BLaER1 treated with 17β-estradiol and CSF1 and Interleukin-3, amounts not matched to agents 10 nM and 100 nM (cell line): ENCODE measurements around the gene DGKG.

Experiments
- H3K27ac ChIP-seq, 11 experiments: shearing (Covaris generic); formaldehyde crosslinking; 2 replicates each; pipeline ENCODE4 v1.8.1; 2022
- H3K27me3 ChIP-seq, 11 experiments: shearing (Covaris generic); formaldehyde crosslinking; 2 replicates each; pipeline ENCODE4 v1.8.1; 2022
- H3K36me3 ChIP-seq, 11 experiments: shearing (Covaris generic); formaldehyde crosslinking; 2 replicates each; pipeline ENCODE4 v1.8.1; 2022
- H3K4me1 ChIP-seq, 10 experiments: shearing (Covaris generic); formaldehyde crosslinking; 2 replicates each; pipeline ENCODE4 v1.8.1; 2022
- H3K4me2 ChIP-seq, 11 experiments: shearing (Covaris generic); formaldehyde crosslinking; 2 replicates each; pipeline ENCODE4 v1.8.1; 2022
- H3K4me3 ChIP-seq, 10 experiments: shearing (Covaris generic); formaldehyde crosslinking; 2 replicates each; pipeline ENCODE4 v1.8.1; 2022
- H3K9ac ChIP-seq, 11 experiments: shearing (Covaris generic); formaldehyde crosslinking; 2 replicates each; pipeline ENCODE4 v1.8.1; 2022
- H3K9me3 ChIP-seq, 11 experiments: shearing (Covaris generic); formaldehyde crosslinking; replicated peaks in 1 of 11; 2 replicates each; pipeline ENCODE4 v1.8.1; 2022
- H4K20me1 ChIP-seq, 11 experiments: shearing (Covaris generic); formaldehyde crosslinking; 2 replicates each; pipeline ENCODE4 v1.8.1; 2022
- Cebpa-rat ChIP-seq, 11 experiments: shearing (Covaris generic); IDR thresholded peaks; 2 replicates each; pipeline ENCODE4 v1.8.1; 2022

Gene DGKG

GRCh38 chr3:186152361-186152798 lies 209.7 kb downstream of the DGKG start:
- Histone ChIP-seq H3K4me2 (peak overlapping the region; percentile 73 to 90 (median 80)), H3K9ac (peak overlapping the region in 10 of 11 experiments; percentile 20 to 66 (median 43); a peak in 11 of 22 replicates)
- peak in 2 of 11 experiments; percentile 41 to 74; a peak in 1 of 22 replicates for TF ChIP-seq Cebpa-rat (IDR thresholded peaks at IDR 0.05)

GRCh38 chr3:186151077-186151971 lies 210.7 kb downstream of the DGKG start:
- peak overlapping the region; percentile 73 to 90 (median 80) for H3K4me2 ChIP-seq
- H3K4me3 ChIP-seq: no peak overlapping the region
- 0 out of 22 replicates have a peak, but pooled peaks cover 0 to 4% (median 0%) of the 10 kb centered on the region in 11 experiments for H3K36me3 ChIP-seq
- H3K4me1 ChIP-seq: peaks cover 54 to 89% (median 65%) of the 10 kb centered on the region in 10 experiments
- peaks cover 0 to 21% (median 10%) of the 10 kb centered on the region in 11 experiments; a peak in 8 of 22 replicates for H3K9me3 ChIP-seq
- H3K9ac ChIP-seq: peak overlapping the region in 4 of 11 experiments; percentile 14 to 64 (median 30); a peak in 3 of 22 replicates
- peaks cover 0 to 44% (median 0%) of the 10 kb centered on the region in 11 experiments; a peak in 7 of 22 replicates for H3K27me3 ChIP-seq
- H4K20me1 ChIP-seq: peaks cover 0 to 25% (median 0%) of the 10 kb centered on the region in 11 experiments; a peak in 2 of 22 replicates
- H3K27ac ChIP-seq: peak overlapping the region in 8 of 11 experiments; percentile 4 to 74 (median 61); a peak in 12 of 22 replicates
- no peak for TF ChIP-seq Cebpa-rat (IDR thresholded peaks at IDR 0.05)

More at GRCh38 chr3:186152361-186152798, 209.7 kb downstream of the DGKG start:
- H3K27me3 ChIP-seq: peaks cover 0 to 34% (median 0%) of the 10 kb centered on the region in 11 experiments; a peak in 7 of 22 replicates
- H3K9me3 ChIP-seq: peaks cover 0 to 20% (median 10%) of the 10 kb centered on the region in 11 experiments; a peak in 8 of 22 replicates
- peak overlapping the region; percentile 31 to 82 (median 72); a peak in 21 of 22 replicates for H3K27ac ChIP-seq
- peak overlapping the region in 1 of 10 experiments; percentile 11; a peak in 2 of 20 replicates for H3K4me3 ChIP-seq
- 0 out of 22 replicates have a peak, but pooled peaks cover 0 to 4% (median 0%) of the 10 kb centered on the region in 11 experiments for H3K36me3 ChIP-seq
- H4K20me1 ChIP-seq: peaks cover 0 to 25% (median 0%) of the 10 kb centered on the region in 11 experiments; a peak in 2 of 22 replicates
- peaks cover 54 to 78% (median 62%) of the 10 kb centered on the region in 10 experiments for H3K4me1 ChIP-seq

- peaks cover 0 to 54% (median 0%) of the 10 kb centered on the region in 11 experiments; a peak in 7 of 22 replicates for H3K27me3 ChIP-seq
- TF ChIP-seq Cebpa-rat (IDR thresholded peaks at IDR 0.05): no peak
- H3K36me3 ChIP-seq: 0 out of 22 replicates have a peak, but pooled peaks cover 0 to 4% (median 0%) of the 10 kb centered on the region in 11 experiments
- H3K4me1 ChIP-seq: peaks cover 54 to 96% (median 71%) of the 10 kb centered on the region in 10 experiments
- peaks cover 0 to 24% (median 10%) of the 10 kb centered on the region in 11 experiments; a peak in 8 of 22 replicates for H3K9me3 ChIP-seq
- H3K4me2 ChIP-seq: peak overlapping the region; percentile 73 to 90 (median 80)
- H4K20me1 ChIP-seq: peaks cover 0 to 25% (median 0%) of the 10 kb centered on the region in 11 experiments; a peak in 2 of 22 replicates
- H3K4me3 ChIP-seq: no peak overlapping the region
- peak overlapping the region in 5 of 11 experiments; percentile 4 to 74 (median 72); a peak in 8 of 22 replicates for H3K27ac ChIP-seq
- peak overlapping the region in 1 of 11 experiments; percentile 43; a peak in 2 of 22 replicates for H3K9ac ChIP-seq
These were observed 211.8 kb downstream of the DGKG start for GRCh38 chr3:186150041-186150830.

GRCh38 chr3:186149319-186149960 lies 212.6 kb downstream of the DGKG start:
- Histone ChIP-seq H3K4me1 (peaks cover 54 to 100% (median 79%) of the 10 kb centered on the region in 10 experiments), H3K9ac (peak overlapping the region in 1 of 11 experiments; percentile 43; a peak in 1 of 22 replicates), H3K9me3 (peaks cover 0 to 24% (median 10%) of the 10 kb centered on the region in 11 experiments; a peak in 8 of 22 replicates), H3K36me3 (0 out of 22 replicates have a peak, but pooled peaks cover 0 to 4% (median 0%) of the 10 kb centered on the region in 11 experiments), H3K27ac (peak overlapping the region in 4 of 11 experiments; percentile 42 to 73 (median 56); a peak in 8 of 22 replicates), H3K4me3 (0 out of 20 replicates have a peak overlapping the region, but pooled peaks of 1 of the 10 experiments have one; percentile 15), H3K27me3 (peaks cover 0 to 62% (median 0%) of the 10 kb centered on the region in 11 experiments; a peak in 7 of 22 replicates), H4K20me1 (peaks cover 0 to 25% (median 0%) of the 10 kb centered on the region in 11 experiments; a peak in 2 of 22 replicates), H3K4me2 (peak overlapping the region; percentile 73 to 90 (median 80))
- TF ChIP-seq Cebpa-rat (IDR thresholded peaks at IDR 0.05): no peak

GRCh38 chr3:186144257-186144656 lies 217.8 kb downstream of the DGKG start:
- Histone ChIP-seq H3K36me3 (0 out of 22 replicates have a peak, but pooled peaks cover 0 to 4% (median 0%) of the 10 kb centered on the region in 11 experiments), H4K20me1 (peaks cover 0 to 1% (median 0%) of the 10 kb centered on the region in 11 experiments; a peak in 1 of 22 replicates), H3K9me3 (peaks cover 0 to 18% (median 10%) of the 10 kb centered on the region in 11 experiments; a peak in 8 of 22 replicates), H3K27me3 (peaks cover 0 to 65% (median 0%) of the 10 kb centered on the region in 11 experiments; a peak in 6 of 22 replicates), H3K9ac (no peak overlapping the region), H3K4me2 (peak overlapping the region in 7 of 11 experiments; percentile 19 to 90 (median 80); a peak in 14 of 22 replicates), H3K27ac (peak overlapping the region in 4 of 11 experiments; percentile 76 to 85 (median 82); a peak in 6 of 22 replicates), H3K4me1 (peaks cover 30 to 100% (median 66%) of the 10 kb centered on the region in 10 experiments), H3K4me3 (no peak overlapping the region)
- TF ChIP-seq Cebpa-rat (IDR thresholded peaks at IDR 0.05): no peak

GRCh38 chr3:186143250-186143649 lies 218.8 kb downstream of the DGKG start:
- Histone ChIP-seq H3K27ac (peak overlapping the region in 6 of 11 experiments; percentile 22 to 85 (median 78); a peak in 11 of 22 replicates), H3K4me3 (no peak overlapping the region), H3K4me2 (peak overlapping the region; percentile 31 to 90 (median 72); a peak in 21 of 22 replicates), H3K4me1 (peaks cover 24 to 100% (median 66%) of the 10 kb centered on the region in 10 experiments), H3K9me3 (peaks cover 0 to 13% (median 8%) of the 10 kb centered on the region in 11 experiments; a peak in 8 of 22 replicates), H4K20me1 (no peaks in the 10 kb centered on the region), H3K9ac (peak overlapping the region in 4 of 11 experiments; percentile 13 to 74 (median 44); a peak in 6 of 22 replicates), H3K27me3 (peaks cover 0 to 63% (median 0%) of the 10 kb centered on the region in 11 experiments; a peak in 6 of 22 replicates), H3K36me3 (0 out of 22 replicates have a peak, but pooled peaks cover 0 to 4% (median 0%) of the 10 kb centered on the region in 11 experiments)
- TF ChIP-seq Cebpa-rat (IDR thresholded peaks at IDR 0.05): no peak
